Neural crest cell (in vitro differentiated cells): ENCODE data around the gene TBC1D22B. TPM values are rescaled to one million over a fixed set of nuclear protein-coding genes. Genes with fewer than 3 reads are reported as not detected.

Experiments
- DNase-seq: peaks from one replicate; pipeline ENCODE4 v3.0.0; 2021; ENCODE audit warnings: low read depth, mixed read lengths, low spot score
- H3K27ac Mint-ChIP-seq: one replicate; pipeline ENCODE4 v1.8.0; 2021; ENCODE audit warnings: mild to moderate bottlenecking, mixed read lengths; ENCODE audit not compliant: unreplicated experiment
- H3K27me3 Mint-ChIP-seq: 2 replicates; pipeline ENCODE4 v1.8.0; 2021; ENCODE audit warnings: low read depth, mild to moderate bottlenecking, mixed read lengths
- H3K36me3 Mint-ChIP-seq: 2 replicates; pipeline ENCODE4 v1.8.0; 2021; ENCODE audit warnings: low read depth, mild to moderate bottlenecking, mixed read lengths
- H3K4me1 Mint-ChIP-seq: 2 replicates; pipeline ENCODE4 v1.8.0; 2021; ENCODE audit warnings: mixed read lengths
- H3K4me3 Mint-ChIP-seq: one replicate; pipeline ENCODE4 v1.8.0; 2021; ENCODE audit warnings: mild to moderate bottlenecking, mixed read lengths
- H3K9me3 Mint-ChIP-seq: 2 replicates; pipeline ENCODE4 v1.8.0; 2021; ENCODE audit warnings: mixed read lengths
- total RNA-seq: library from RNA; stranded (reverse); gene quantifications from 2 replicates; pipeline ENCODE4 v1.2.1, GENCODE V29; 2021
- TF ChIP-seq, protein P1 (sequence below): fragments of 200-600 bp; sonication (generic); conservative IDR thresholded peaks from 2 replicates; pipeline ENCODE4 v1.5.0; 2021; ENCODE audit warnings: antibody characterized with exemption, mild to moderate bottlenecking

Gene TBC1D22B
- total RNA-seq, 1 donor from 2014 or later, result 11.1 TPM

DNA sequence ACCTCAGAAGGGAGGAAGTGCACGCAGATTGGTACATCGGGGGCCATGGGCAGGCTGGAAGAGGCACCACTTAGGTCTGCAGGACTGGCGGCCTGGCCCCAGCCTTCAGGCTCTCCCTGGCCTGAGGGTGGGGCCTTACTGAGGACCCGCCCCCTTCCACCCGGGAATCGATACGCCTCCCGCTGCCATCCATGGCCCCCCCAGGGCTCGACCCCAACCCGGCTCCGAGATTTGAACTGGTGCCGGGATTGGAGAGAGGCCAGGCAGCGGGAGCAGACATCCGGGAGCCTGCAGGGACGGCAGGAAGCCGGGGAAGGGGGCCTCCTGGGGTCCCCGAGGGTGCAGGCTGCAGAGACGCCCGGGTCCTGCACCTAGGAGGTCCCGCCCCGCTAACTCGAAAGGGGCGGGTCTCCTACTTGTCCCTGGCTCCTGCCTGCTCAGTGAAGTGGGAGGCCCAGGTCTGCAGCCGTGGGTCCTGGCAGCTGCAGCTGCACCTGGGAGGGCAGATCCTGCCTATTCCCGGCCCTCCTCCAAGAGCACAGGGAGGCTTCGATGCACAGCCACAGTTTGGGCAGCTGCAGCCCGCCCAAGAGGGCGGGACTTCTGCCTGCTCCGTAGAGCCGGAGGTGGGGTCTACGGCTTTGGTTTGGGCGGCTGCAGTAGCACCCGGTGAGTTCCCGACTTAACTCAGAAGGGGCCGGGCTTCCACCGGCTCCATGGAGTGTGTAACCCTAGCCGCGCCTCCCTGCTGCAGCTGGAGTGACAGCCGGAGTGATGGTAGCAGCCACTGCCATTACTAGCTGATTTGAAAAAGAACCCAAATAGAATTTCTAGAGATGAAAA, 35.2 kb upstream of the TBC1D22B start:
- no peaks in the 10 kb centered on the region for H3K36me3 Mint-ChIP-seq
- H3K27ac Mint-ChIP-seq, result no peak overlapping the region
- H3K4me1 Mint-ChIP-seq, result peaks cover 13% of the 10 kb centered on the region
- peak overlapping the region; percentile 82 for H3K4me3 Mint-ChIP-seq
- DNase-seq, result peak; percentile 71
- no peaks in the 10 kb centered on the region for H3K27me3 Mint-ChIP-seq
- H3K9me3 Mint-ChIP-seq, result no peaks in the 10 kb centered on the region
- TF ChIP-seq, protein P1, sequence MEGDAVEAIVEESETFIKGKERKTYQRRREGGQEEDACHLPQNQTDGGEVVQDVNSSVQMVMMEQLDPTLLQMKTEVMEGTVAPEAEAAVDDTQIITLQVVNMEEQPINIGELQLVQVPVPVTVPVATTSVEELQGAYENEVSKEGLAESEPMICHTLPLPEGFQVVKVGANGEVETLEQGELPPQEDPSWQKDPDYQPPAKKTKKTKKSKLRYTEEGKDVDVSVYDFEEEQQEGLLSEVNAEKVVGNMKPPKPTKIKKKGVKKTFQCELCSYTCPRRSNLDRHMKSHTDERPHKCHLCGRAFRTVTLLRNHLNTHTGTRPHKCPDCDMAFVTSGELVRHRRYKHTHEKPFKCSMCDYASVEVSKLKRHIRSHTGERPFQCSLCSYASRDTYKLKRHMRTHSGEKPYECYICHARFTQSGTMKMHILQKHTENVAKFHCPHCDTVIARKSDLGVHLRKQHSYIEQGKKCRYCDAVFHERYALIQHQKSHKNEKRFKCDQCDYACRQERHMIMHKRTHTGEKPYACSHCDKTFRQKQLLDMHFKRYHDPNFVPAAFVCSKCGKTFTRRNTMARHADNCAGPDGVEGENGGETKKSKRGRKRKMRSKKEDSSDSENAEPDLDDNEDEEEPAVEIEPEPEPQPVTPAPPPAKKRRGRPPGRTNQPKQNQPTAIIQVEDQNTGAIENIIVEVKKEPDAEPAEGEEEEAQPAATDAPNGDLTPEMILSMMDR, result no peak

DNA sequence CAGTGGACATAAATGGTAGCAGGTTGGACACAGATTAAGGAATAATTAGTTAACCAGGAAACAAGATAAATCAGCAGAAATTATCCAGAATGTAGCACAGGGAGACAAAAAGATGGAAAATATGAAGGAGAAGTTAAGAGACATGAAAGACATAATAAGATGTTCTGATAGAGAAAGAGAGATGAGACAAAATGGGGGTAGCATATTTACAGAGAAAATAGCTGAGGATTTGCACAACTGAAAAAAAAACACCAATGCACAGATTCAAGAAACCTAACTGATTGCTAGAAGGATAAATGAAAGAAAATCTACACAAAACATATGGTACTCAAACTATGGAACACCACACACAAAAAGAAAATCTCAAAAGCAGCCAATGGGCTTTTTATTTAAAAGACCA, 34.6 kb upstream of the TBC1D22B start:
- DNase-seq, result no peak
- Mint-ChIP-seq H3K36me3 (no peaks in the 10 kb centered on the region), H3K27me3 (no peaks in the 10 kb centered on the region), H3K4me1 (peaks cover 13% of the 10 kb centered on the region), H3K27ac (no peak overlapping the region), H3K9me3 (no peaks in the 10 kb centered on the region), H3K4me3 (peak overlapping the region; percentile 82)
- TF ChIP-seq, protein P1, result no peak

- DNase-seq, result no peak
- H3K4me1 Mint-ChIP-seq, result peaks cover 13% of the 10 kb centered on the region
- no peaks in the 10 kb centered on the region for H3K36me3 Mint-ChIP-seq
- no peak overlapping the region for H3K4me3 Mint-ChIP-seq
- H3K9me3 Mint-ChIP-seq, result no peaks in the 10 kb centered on the region
- no peaks in the 10 kb centered on the region for H3K27me3 Mint-ChIP-seq
- TF ChIP-seq, protein P1, result no peak
- no peak overlapping the region for H3K27ac Mint-ChIP-seq
Measured at GRCh38 chr6:37225350-37226169, 32.0 kb upstream of the TBC1D22B start.

- Mint-ChIP-seq H3K4me3 (no peak overlapping the region), H3K27ac (no peak overlapping the region)
Measured at GRCh38 chr6:37230104-37230503, 27.5 kb upstream of the TBC1D22B start.

DNA sequence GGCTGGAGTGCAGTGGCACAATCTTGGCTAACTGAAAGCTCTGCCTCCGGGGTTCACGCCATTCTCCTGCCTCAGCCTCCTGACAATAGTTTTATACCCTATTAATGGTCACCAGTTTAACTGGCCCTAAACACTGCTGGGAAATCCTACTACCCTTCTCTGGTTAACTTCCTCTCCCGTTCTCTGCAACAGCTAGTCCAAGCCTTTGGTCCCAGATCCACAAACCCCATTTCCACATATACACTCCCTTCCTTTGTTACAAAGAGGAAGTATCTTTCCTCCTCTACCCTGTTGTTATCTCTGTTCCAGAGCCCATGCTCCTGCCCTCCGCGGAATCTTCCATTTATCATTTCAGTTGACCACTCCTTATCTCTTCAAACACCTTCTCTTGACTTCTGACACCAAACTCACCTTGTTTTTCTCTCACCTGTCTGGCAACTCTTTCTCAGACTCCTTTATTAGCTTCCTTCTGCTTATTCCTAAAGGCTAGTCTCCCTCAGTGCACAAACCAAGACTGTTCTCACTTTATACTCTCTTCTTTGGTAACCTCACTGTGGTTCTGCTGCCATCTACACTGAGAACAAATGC, 25.0 kb upstream of the TBC1D22B start:
- Mint-ChIP-seq H3K4me3 (no peak overlapping the region), H3K27me3 (peaks cover 2% of the 10 kb centered on the region), H3K27ac (no peak overlapping the region), H3K36me3 (no peaks in the 10 kb centered on the region), H3K4me1 (peaks cover 8% of the 10 kb centered on the region), H3K9me3 (no peaks in the 10 kb centered on the region)
- TF ChIP-seq, protein P1, result no peak
- DNase-seq, result no peak

More at GRCh38 chr6:37230104-37230503, 27.5 kb upstream of the TBC1D22B start:
- DNase-seq, result no peak
- H3K9me3 Mint-ChIP-seq, result no peaks in the 10 kb centered on the region
- H3K27me3 Mint-ChIP-seq, result peaks cover 2% of the 10 kb centered on the region
- TF ChIP-seq, protein P1, result no peak
- no peaks in the 10 kb centered on the region for H3K4me1 Mint-ChIP-seq
- H3K36me3 Mint-ChIP-seq, result no peaks in the 10 kb centered on the region
